Hematopoietic multipotent progenitor cell (in vitro differentiated cells): ENCODE results near the gene LPCAT3. TPM values are rescaled to one million over a fixed set of nuclear protein-coding genes. Genes with fewer than 3 reads are reported as not detected.

ENCODE experiments used
- DNase-seq, 3 donors: peaks; one replicate each; pipeline ENCODE4 v3.0.0-alpha.2; 2011 to 2015; ENCODE audit warnings: low read depth in 2 of 3, low spot score in 2 of 3
- total RNA-seq: library from RNA; depleted of rRNA; stranded (reverse); fragments of >200 nt; gene quantifications from one replicate; pipeline ENCODE4 v1.2.3, GENCODE V29; 2012

The LPCAT3 gene
- total RNA-seq, 1 donor = 33.1 TPM

- no peak for DNase-seq
Observed at GRCh38 chr12:7004287-7004803, 13.9 kb downstream of the LPCAT3 start.

- DNase-seq = no peak
Observed at GRCh38 chr12:7001921-7002591, 16.2 kb downstream of the LPCAT3 start.

- no peak for DNase-seq
Observed at GRCh38 chr12:6998715-6999451, 19.4 kb downstream of the LPCAT3 start.

GRCh38 chr12:6996040-6996441 lies 22.2 kb downstream of the LPCAT3 start:
- DNase-seq = no peak

DNA sequence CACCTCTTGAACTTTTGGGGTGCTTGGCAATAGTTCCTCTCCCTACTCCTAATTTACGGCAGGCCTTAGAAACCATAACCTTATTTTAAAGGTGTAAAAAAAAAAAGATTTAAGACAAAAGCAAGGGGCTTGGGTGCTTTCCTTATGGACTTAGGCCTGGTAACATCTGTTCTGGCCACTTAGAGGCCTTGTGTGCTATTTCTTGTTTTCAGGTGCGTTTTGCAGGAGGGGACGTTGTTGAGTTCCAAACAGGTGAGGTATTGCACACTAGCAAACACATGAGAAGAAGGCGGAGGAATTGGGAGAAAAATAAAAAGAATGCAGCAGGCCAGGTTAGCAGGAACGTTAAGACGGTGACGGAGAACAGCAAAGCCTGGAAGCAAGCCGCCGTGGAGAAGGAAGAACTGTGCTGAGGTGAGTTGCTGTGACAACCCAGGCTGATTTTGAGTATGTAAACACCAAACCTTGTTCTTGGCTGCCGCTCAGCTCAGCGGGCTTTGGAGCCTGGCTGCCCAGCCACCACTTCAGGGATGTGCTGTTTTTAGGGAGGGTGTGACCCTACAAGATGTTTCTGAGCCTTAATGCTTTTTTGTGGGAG lies 30.2 kb downstream of the LPCAT3 start:
- DNase-seq = no peak

DNA sequence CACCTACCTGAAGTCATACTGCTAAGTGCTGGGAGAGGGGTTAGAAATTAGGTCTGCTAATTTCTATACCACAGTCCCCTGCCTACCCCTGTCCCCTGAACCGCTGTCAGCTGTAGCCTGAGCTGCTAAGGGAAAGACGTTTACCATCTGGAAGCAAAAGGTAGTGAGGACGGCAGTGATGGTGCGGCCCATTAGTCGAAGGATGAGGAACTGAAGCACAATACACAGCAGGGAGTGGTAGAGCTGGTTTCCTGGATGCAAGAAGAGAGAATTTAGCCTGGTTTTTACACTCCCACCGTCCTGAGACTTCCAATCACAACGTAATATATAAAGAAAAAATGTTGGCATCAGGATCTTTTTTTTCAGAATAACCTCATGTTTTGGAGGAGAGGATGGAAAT lies 35.7 kb downstream of the LPCAT3 start:
- DNase-seq = no peak

DNA sequence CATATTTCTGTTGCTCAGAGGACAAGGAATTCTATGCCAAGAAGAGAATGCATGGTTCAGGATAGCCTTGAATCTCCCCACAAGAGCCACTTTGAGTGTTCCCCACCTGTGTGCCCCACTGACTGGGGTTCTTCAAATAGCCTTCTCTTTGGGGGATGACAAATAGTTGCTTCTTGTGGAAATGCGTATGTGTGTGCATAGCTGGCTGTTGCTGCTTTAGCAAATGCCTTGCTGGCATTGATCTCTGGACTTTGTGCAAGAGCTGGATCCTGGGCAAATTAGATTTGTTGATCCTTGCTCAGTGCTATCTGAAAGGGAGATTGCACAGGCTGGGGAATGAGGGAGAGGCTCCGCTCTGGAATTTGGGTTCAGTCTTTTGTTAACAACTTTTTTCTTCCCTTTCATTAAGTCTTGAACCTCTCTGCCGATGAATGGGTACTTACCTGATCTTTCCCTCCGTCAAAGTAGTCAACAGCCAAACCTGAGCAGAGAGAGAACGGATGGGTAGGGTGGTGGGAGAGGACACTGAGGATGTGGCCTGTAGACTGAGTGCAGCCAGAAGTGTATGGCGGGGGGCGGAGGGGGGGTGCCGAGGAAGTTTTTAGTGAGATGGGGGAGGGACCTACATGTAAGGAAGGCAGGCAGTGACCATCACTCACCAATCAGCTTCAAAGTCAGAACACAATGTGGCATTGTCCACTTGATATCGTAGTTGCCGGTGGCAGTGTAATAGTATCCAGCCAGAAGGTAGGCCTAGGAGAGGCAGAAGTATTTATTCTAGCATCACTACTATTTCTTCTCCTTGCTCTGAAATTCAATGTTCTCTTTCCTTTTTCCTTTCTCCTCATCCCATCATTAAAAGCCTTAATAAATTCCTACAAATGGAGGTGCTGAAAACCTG lies 36.9 kb downstream of the LPCAT3 start:
- DNase-seq = no peak

- DNase-seq = no peak
Observed at GRCh38 chr12:6980740-6981139, 37.5 kb downstream of the LPCAT3 start.

- DNase-seq = no peak
Observed at GRCh38 chr12:6980075-6980474, 38.2 kb downstream of the LPCAT3 start.

GRCh38 chr12:6979453-6979852 lies 38.8 kb downstream of the LPCAT3 start:
- DNase-seq = no peak

GRCh38 chr12:6979021-6979420 lies 39.3 kb downstream of the LPCAT3 start:
- no peak for DNase-seq

DNA sequence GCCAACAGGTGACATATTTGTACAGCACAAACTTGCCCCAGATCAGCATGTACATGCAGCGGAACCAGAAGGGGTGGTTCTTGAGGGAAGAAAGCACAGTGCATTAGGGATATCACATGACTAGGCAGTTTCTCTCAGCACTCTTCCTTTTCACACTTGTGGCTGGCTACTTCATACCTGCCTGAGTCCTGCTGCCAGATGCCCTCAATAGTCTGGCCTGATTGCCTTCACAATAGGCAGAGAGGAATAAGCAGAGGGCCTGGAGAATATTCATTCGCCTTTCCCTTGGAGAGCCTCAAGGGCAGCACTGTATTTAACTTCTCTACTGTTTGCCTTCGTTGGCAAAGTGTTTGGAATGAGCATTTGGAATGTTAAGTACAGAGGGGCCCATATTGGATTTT lies 39.7 kb downstream of the LPCAT3 start:
- no peak for DNase-seq

DNA sequence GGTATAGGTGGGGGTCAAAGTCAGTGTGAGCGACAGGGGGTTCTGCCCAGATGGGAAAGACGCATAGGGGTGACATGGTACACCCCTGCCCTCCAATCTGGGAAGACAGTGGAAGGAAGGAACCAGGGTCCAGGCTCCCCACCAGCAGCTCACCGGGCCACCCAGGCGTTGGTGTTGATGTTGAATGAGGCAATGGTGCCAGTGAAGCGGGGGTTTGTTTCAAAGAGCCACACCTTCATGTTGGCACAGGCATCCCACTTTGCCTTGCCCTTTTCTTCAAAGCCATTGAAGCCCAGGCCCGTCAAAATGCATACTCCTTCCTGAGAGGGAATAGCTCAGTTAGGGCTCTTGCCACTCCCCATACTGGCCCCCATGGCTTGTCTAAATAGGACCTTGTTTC lies 40.1 kb downstream of the LPCAT3 start:
- no peak for DNase-seq

- DNase-seq = no peak
Observed at GRCh38 chr12:6977653-6978052, 40.6 kb downstream of the LPCAT3 start.

GRCh38 chr12:6975297-6976032 lies 42.8 kb downstream of the LPCAT3 start:
- no peak for DNase-seq

DNA sequence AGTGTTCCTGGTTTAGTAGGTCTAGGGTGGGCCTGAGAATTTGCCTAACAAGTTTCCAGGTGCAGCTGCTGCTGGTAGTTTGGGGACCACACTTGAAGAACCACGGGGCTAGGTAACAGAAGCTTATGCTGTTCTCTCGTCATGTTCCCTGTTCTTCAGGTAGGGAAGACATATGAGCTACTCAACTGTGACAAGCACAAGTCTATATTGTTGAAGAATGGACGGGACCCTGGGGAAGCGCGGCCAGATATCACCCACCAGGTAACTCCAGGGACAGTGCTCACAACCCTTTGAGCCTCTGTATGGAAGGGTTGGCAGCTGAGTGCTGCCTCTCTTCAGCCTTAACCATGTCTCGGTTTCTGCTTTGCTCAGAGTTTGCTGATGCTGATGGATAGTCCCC lies 44.1 kb downstream of the LPCAT3 start:
- no peak for DNase-seq

DNA sequence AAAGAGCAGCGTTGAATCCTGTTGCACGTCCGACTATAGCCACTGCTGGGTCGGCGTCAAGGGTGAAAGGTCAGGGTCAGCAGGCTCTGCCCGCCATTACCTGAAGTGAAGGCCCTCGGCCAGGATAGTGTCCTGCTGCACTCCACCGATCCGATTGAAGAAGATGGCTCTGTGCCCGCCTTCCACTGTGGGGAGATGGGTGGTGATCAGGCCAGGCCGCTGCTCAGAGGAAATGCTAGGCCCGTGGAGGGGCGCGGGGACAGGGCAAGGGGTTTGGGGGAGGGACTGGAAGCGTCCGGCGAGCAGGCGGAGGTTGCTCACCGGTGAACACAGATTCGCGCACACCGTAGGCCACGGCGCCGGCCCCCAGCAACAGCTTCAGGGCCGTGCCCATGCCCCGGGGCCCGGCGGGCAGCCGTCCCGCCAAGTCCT lies 48.2 kb downstream of the LPCAT3 start:
- no peak for DNase-seq

- DNase-seq = no peak
Observed at GRCh38 chr12:6968426-6968825, 49.9 kb downstream of the LPCAT3 start.

GRCh38 chr12:6967651-6968100 lies 50.6 kb downstream of the LPCAT3 start:
- DNase-seq = no peak

GRCh38 chr12:6966351-6966750 lies 51.9 kb downstream of the LPCAT3 start:
- no peak for DNase-seq
